Erythroblast (primary cell): ENCODE measurements around the gene XYLT1.

ENCODE experiments used
- GATA1 ChIP-seq: IDR thresholded peaks from 2 replicates; pipeline ENCODE4 v1.6.1; 2011; ENCODE audit warnings: low read depth, mild to moderate bottlenecking, control low read depth, low read length, moderate library complexity
- POLR2A ChIP-seq: IDR thresholded peaks from 2 replicates; pipeline ENCODE4 v1.6.1; 2011; ENCODE audit warnings: mild to moderate bottlenecking, low read length

DNA sequence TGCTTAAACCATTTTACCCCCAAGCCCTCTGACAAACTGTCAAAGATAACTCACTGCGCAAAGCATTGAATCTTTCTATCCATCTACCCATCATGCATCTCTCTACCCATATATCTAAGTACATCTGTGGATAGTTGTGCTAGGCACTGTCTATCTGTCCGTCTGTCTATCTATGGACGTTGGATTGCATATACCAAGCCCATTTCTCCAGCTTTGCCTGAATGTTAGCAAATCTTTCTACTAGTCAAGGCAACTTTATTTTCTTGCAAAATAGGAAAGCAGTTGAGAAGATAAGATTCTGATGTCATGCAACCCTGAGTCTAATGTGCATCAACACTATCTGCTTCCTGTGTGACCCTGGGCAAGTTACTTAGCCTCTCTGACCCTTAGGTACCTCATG is 117.2 kb downstream of the XYLT1 start:
- no peak for TF ChIP-seq POLR2A
- no peak for TF ChIP-seq GATA1
